ENCODE data around the gene CHL1. TPM values are rescaled to one million over a fixed set of nuclear protein-coding genes. Genes with fewer than 3 reads are reported as not detected.

Gene CHL1
- total and polyA plus RNA-seq, 3 donors from 2014 or later: 9.0 to 15.4 (median 9.1) TPM

- H3K36me3 ChIP-seq (ENCODE audit: low read depth, missing control alignments): no peaks in the 10 kb centered on the region
- intact Hi-C loops (cut with DNase I; ENCODE audit: low total_unique reads): no loop called here
- TF ChIP-seq CTCF (IDR thresholded peaks at IDR 0.05) (no peak), POLR2A (IDR thresholded peaks at IDR 0.05) (no peak)
- no peaks in the 10 kb centered on the region for H3K27me3 ChIP-seq
- H3K4me3 ChIP-seq: no peak overlapping the region
- no peaks in the 10 kb centered on the region for H3K4me1 ChIP-seq
- DNase-seq: no peak
- H3K27ac ChIP-seq: no peak overlapping the region
- H3K9me3 ChIP-seq: no peaks in the 10 kb centered on the region
- WGBS, 2 donors: 85 to 89% methylated on average over 4 of the region's 4 CpGs
Measured at GRCh38 chr3:403826-404225, 207.3 kb downstream of the CHL1 start.

GRCh38 chr3:409011-409410 lies 212.4 kb downstream of the CHL1 start:
- no peak for DNase-seq
- Histone ChIP-seq H3K4me1 (no peaks in the 10 kb centered on the region), H3K27me3 (no peaks in the 10 kb centered on the region), H3K9me3 (no peaks in the 10 kb centered on the region), H3K4me3 (no peak overlapping the region), H3K27ac (no peak overlapping the region), H3K36me3 (ENCODE audit: low read depth, missing control alignments) (no peaks in the 10 kb centered on the region)
- TF ChIP-seq POLR2A (IDR thresholded peaks at IDR 0.05) (no peak), CTCF (IDR thresholded peaks at IDR 0.05) (no peak)
- WGBS, 2 donors: 80 to 87% methylated on average over 4 of the region's 4 CpGs
- intact Hi-C loops (cut with DNase I; ENCODE audit: low total_unique reads): no loop called here

GRCh38 chr3:411226-411625 lies 214.7 kb downstream of the CHL1 start:
- no peaks in the 10 kb centered on the region for H3K27me3 ChIP-seq
- H3K9me3 ChIP-seq: no peaks in the 10 kb centered on the region
- DNase-seq: no peak
- H3K36me3 ChIP-seq (ENCODE audit: low read depth, missing control alignments): no peaks in the 10 kb centered on the region
- no peak overlapping the region for H3K4me3 ChIP-seq
- no peaks in the 10 kb centered on the region for H3K4me1 ChIP-seq
- no peak for TF ChIP-seq CTCF (IDR thresholded peaks at IDR 0.05)
- no peak for TF ChIP-seq POLR2A (IDR thresholded peaks at IDR 0.05)
- intact Hi-C loops (cut with DNase I; ENCODE audit: low total_unique reads): no loop called here
- 16 to 34% methylated on average over 2 of the region's 2 CpGs for WGBS, 2 donors
- no peak overlapping the region for H3K27ac ChIP-seq

- Histone ChIP-seq H3K4me1 (no peaks in the 10 kb centered on the region), H3K36me3 (ENCODE audit: low read depth, missing control alignments) (no peaks in the 10 kb centered on the region), H3K9me3 (no peaks in the 10 kb centered on the region), H3K4me3 (no peak overlapping the region), H3K27me3 (no peaks in the 10 kb centered on the region), H3K27ac (no peak overlapping the region)
- DNase-seq: no peak
- intact Hi-C loops (cut with DNase I; ENCODE audit: low total_unique reads): no loop called here
- no peak for TF ChIP-seq POLR2A (IDR thresholded peaks at IDR 0.05)
- TF ChIP-seq CTCF (IDR thresholded peaks at IDR 0.05): peak in 1 of 3 experiments; percentile 55
Measured at GRCh38 chr3:414063-414462, 217.5 kb downstream of the CHL1 start.

- H3K4me3 ChIP-seq: no peak overlapping the region
- no peaks in the 10 kb centered on the region for H3K36me3 ChIP-seq (ENCODE audit: low read depth, missing control alignments)
- H3K27ac ChIP-seq: no peak overlapping the region
- H3K27me3 ChIP-seq: no peaks in the 10 kb centered on the region
- H3K4me1 ChIP-seq: no peaks in the 10 kb centered on the region
- WGBS, 2 donors: 65 to 69% methylated on average over 7 of the region's 7 CpGs
- no peaks in the 10 kb centered on the region for H3K9me3 ChIP-seq
- intact Hi-C loops (cut with DNase I; ENCODE audit: low total_unique reads): no loop called here
- no peak for DNase-seq
- TF ChIP-seq POLR2A (IDR thresholded peaks at IDR 0.05) (no peak), CTCF (IDR thresholded peaks at IDR 0.05) (no peak)
Measured at GRCh38 chr3:418239-418929, 221.8 kb downstream of the CHL1 start.
